ENCODE results near the gene ICAM1. TPM values are rescaled to one million over a fixed set of nuclear protein-coding genes. Genes with fewer than 3 reads are reported as not detected.

Gene ICAM1
- total and polyA plus RNA-seq, 10 of the 15 experiments (the other 5 are each of a cell fraction or from before 2014, with no cell fraction given), result 7.6 to 115 (median 60.2) TPM

- TF ChIP-seq ELK1 (IDR thresholded peaks at IDR 0.05; ENCODE audit: low read depth, low read length) (no peak), IRF3 (IDR thresholded peaks at IDR 0.05) (no peak), NFIC (IDR thresholded peaks at IDR 0.05; ENCODE audit: low read depth, low read length) (no peak), IRF4 (IDR thresholded peaks at IDR 0.05; ENCODE audit: low read depth, low read length) (no peak), NR2F1 (conservative IDR thresholded peaks at IDR 0.05) (no peak), HDAC2 (IDR thresholded peaks at IDR 0.05) (no peak)
Measured at GRCh38 chr19:10335352-10335985, 64.5 kb downstream of the ICAM1 start (continued).

Small RNA genes lying within 50 kb of the gene (microRNA-seq; reads per million reads assigned to microRNA genes)
- 1.1 reads per million for gene MIR4322

Small RNA genes lying within 50 kb of the gene (small RNA-seq; reads per million reads assigned to genes)
- not detected for gene AC011511.1
- not detected for gene AC011511.4
- 0.16 reads per million for gene MIR4322

Other genes with a start within 250 kb of the ICAM1 start
Only the 7 nearest of the 19 such genes appear.
- gene S1PR2, start 39.8 kb upstream of the ICAM1 start, total RNA-seq (2014; rRNA removed), result 13.0 and 13.3 TPM in 2 replicates
- gene S1PR2, start 39.8 kb upstream of the ICAM1 start, total RNA-seq (2014; rRNA removed; fragmentation: Illumina TruSeq; extraction: Trizol), result 9.3 and 9.8 TPM in 2 replicates
- 19.1 and 19.6 TPM in 2 replicates for gene S1PR2, start 39.8 kb upstream of the ICAM1 start, total RNA-seq (2021)
- gene S1PR2, start 39.8 kb upstream of the ICAM1 start, polyA plus RNA-seq (2011; rRNA removed), result 14.4 and 26.8 TPM in 2 replicates
- 6.3 and 7.1 TPM in 2 replicates for gene S1PR2, start 39.8 kb upstream of the ICAM1 start, polyA plus RNA-seq (2014; fragmentation: Illumina TruSeq; extraction: Trizol)
- gene S1PR2, start 39.8 kb upstream of the ICAM1 start, polyA plus RNA-seq (2014; fragmentation: Nextera tagmentation; extraction: Ambion mirVana), result 1 to 10 TPM; 4.9 to 9.6 TPM
- gene S1PR2, start 39.8 kb upstream of the ICAM1 start, polyA plus RNA-seq (2014; rRNA removed), result 9.9 and 10.9 TPM in 2 replicates
- gene S1PR2, start 39.8 kb upstream of the ICAM1 start, polyA plus RNA-seq (2016; fragmentation: Nextera tagmentation; extraction: Ambion mirVana), result 10 to 100 TPM; 18.6 to 20.6 TPM
- 196 and 221 TPM in 2 replicates for gene MRPL4, start 18.9 kb upstream of the ICAM1 start, total RNA-seq (2014; rRNA removed)
- 36.4 and 44.4 TPM in 2 replicates for gene MRPL4, start 18.9 kb upstream of the ICAM1 start, total RNA-seq (2014; rRNA removed; fragmentation: Illumina TruSeq; extraction: Trizol)
- gene MRPL4, start 18.9 kb upstream of the ICAM1 start, total RNA-seq (2021), result 162 and 169 TPM in 2 replicates
- gene MRPL4, start 18.9 kb upstream of the ICAM1 start, polyA plus RNA-seq (2011; rRNA removed), result 16.6 and 56.2 TPM in 2 replicates
- gene MRPL4, start 18.9 kb upstream of the ICAM1 start, polyA plus RNA-seq (2014; fragmentation: Illumina TruSeq; extraction: Trizol), result 9.5 and 44.4 TPM in 2 replicates
- 1 to 10 TPM in 1 of 2 experiments, under 1 TPM in 1; 0.79 to 5.8 TPM for gene MRPL4, start 18.9 kb upstream of the ICAM1 start, polyA plus RNA-seq (2014; fragmentation: Nextera tagmentation; extraction: Ambion mirVana)
- gene MRPL4, start 18.9 kb upstream of the ICAM1 start, polyA plus RNA-seq (2014; rRNA removed), result 174 and 217 TPM in 2 replicates
- gene MRPL4, start 18.9 kb upstream of the ICAM1 start, polyA plus RNA-seq (2016; fragmentation: Nextera tagmentation; extraction: Ambion mirVana), result 100 to 1,000 TPM; 183 to 186 TPM
- gene ICAM4, start 15.8 kb downstream of the ICAM1 start, total RNA-seq (2014; rRNA removed), result 2.4 and 3.0 TPM in 2 replicates
- 1.2 and 1.3 TPM in 2 replicates for gene ICAM4, start 15.8 kb downstream of the ICAM1 start, total RNA-seq (2014; rRNA removed; fragmentation: Illumina TruSeq; extraction: Trizol)
- gene ICAM4, start 15.8 kb downstream of the ICAM1 start, total RNA-seq (2021), result 2.1 and 2.6 TPM in 2 replicates
- 0.20 and 0.31 TPM in 2 replicates for gene ICAM4, start 15.8 kb downstream of the ICAM1 start, polyA plus RNA-seq (2011; rRNA removed)
- gene ICAM4, start 15.8 kb downstream of the ICAM1 start, polyA plus RNA-seq (2014; fragmentation: Illumina TruSeq; extraction: Trizol), result 0.29 and 0.63 TPM in 2 replicates
- gene ICAM4, start 15.8 kb downstream of the ICAM1 start, polyA plus RNA-seq (2014; fragmentation: Nextera tagmentation; extraction: Ambion mirVana), result under 1 TPM; 0.69 to 0.72 TPM
- 3.0 and 3.4 TPM in 2 replicates for gene ICAM4, start 15.8 kb downstream of the ICAM1 start, polyA plus RNA-seq (2014; rRNA removed)
- 1 to 10 TPM; 4.1 to 5.1 TPM for gene ICAM4, start 15.8 kb downstream of the ICAM1 start, polyA plus RNA-seq (2016; fragmentation: Nextera tagmentation; extraction: Ambion mirVana)
- gene ICAM5, start 18.8 kb downstream of the ICAM1 start, total RNA-seq (2014; rRNA removed), result 0.76 and 1.3 TPM in 2 replicates
- 0.36 and 0.55 TPM in 2 replicates for gene ICAM5, start 18.8 kb downstream of the ICAM1 start, total RNA-seq (2014; rRNA removed; fragmentation: Illumina TruSeq; extraction: Trizol)
- gene ICAM5, start 18.8 kb downstream of the ICAM1 start, total RNA-seq (2021), result 3.0 and 4.6 TPM in 2 replicates
- 1.4 and 3.5 TPM in 2 replicates for gene ICAM5, start 18.8 kb downstream of the ICAM1 start, polyA plus RNA-seq (2011; rRNA removed)
- 0.48 TPM in 1 of 2 replicates, not detected in the other for gene ICAM5, start 18.8 kb downstream of the ICAM1 start, polyA plus RNA-seq (2014; fragmentation: Illumina TruSeq; extraction: Trizol)
- not detected for gene ICAM5, start 18.8 kb downstream of the ICAM1 start, polyA plus RNA-seq (2014; fragmentation: Nextera tagmentation; extraction: Ambion mirVana)
- gene ICAM5, start 18.8 kb downstream of the ICAM1 start, polyA plus RNA-seq (2014; rRNA removed), result 3.2 and 4.6 TPM in 2 replicates
- under 1 TPM; 0.14 to 0.59 TPM for gene ICAM5, start 18.8 kb downstream of the ICAM1 start, polyA plus RNA-seq (2016; fragmentation: Nextera tagmentation; extraction: Ambion mirVana)
- gene ZGLP1, start 38.7 kb downstream of the ICAM1 start, total RNA-seq (2014; rRNA removed), result 1.3 and 1.7 TPM in 2 replicates
- gene ZGLP1, start 38.7 kb downstream of the ICAM1 start, total RNA-seq (2014; rRNA removed; fragmentation: Illumina TruSeq; extraction: Trizol), result 0.67 and 0.78 TPM in 2 replicates
- 2.5 and 4.1 TPM in 2 replicates for gene ZGLP1, start 38.7 kb downstream of the ICAM1 start, total RNA-seq (2021)
- 0.49 and 0.94 TPM in 2 replicates for gene ZGLP1, start 38.7 kb downstream of the ICAM1 start, polyA plus RNA-seq (2011; rRNA removed)
- gene ZGLP1, start 38.7 kb downstream of the ICAM1 start, polyA plus RNA-seq (2014; fragmentation: Illumina TruSeq; extraction: Trizol), result 0.19 and 0.98 TPM in 2 replicates
- under 1 TPM; 0.29 to 0.48 TPM for gene ZGLP1, start 38.7 kb downstream of the ICAM1 start, polyA plus RNA-seq (2014; fragmentation: Nextera tagmentation; extraction: Ambion mirVana)
- 4.6 and 5.6 TPM in 2 replicates for gene ZGLP1, start 38.7 kb downstream of the ICAM1 start, polyA plus RNA-seq (2014; rRNA removed)
- gene ZGLP1, start 38.7 kb downstream of the ICAM1 start, polyA plus RNA-seq (2016; fragmentation: Nextera tagmentation; extraction: Ambion mirVana), result 1 to 10 TPM; 1.8 to 2.0 TPM
- 19.5 and 29.0 TPM in 2 replicates for gene FDX2, start 44.9 kb downstream of the ICAM1 start, total RNA-seq (2014; rRNA removed)
- 15.0 and 16.2 TPM in 2 replicates for gene FDX2, start 44.9 kb downstream of the ICAM1 start, total RNA-seq (2014; rRNA removed; fragmentation: Illumina TruSeq; extraction: Trizol)
- gene FDX2, start 44.9 kb downstream of the ICAM1 start, total RNA-seq (2021), result 22.4 and 24.6 TPM in 2 replicates
- 5.0 and 12.4 TPM in 2 replicates for gene FDX2, start 44.9 kb downstream of the ICAM1 start, polyA plus RNA-seq (2011; rRNA removed)
- gene FDX2, start 44.9 kb downstream of the ICAM1 start, polyA plus RNA-seq (2014; fragmentation: Illumina TruSeq; extraction: Trizol), result 5.9 and 24.9 TPM in 2 replicates
- 1 to 10 TPM; 1.4 to 4.1 TPM for gene FDX2, start 44.9 kb downstream of the ICAM1 start, polyA plus RNA-seq (2014; fragmentation: Nextera tagmentation; extraction: Ambion mirVana)
- 31.7 TPM in 2 replicates for gene FDX2, start 44.9 kb downstream of the ICAM1 start, polyA plus RNA-seq (2014; rRNA removed)
- 10 to 100 TPM; 34.4 to 50.4 TPM for gene FDX2, start 44.9 kb downstream of the ICAM1 start, polyA plus RNA-seq (2016; fragmentation: Nextera tagmentation; extraction: Ambion mirVana)
- gene RAVER1, start 62.4 kb downstream of the ICAM1 start, total RNA-seq (2014; rRNA removed), result 16.1 and 24.5 TPM in 2 replicates
- 3.3 and 5.1 TPM in 2 replicates for gene RAVER1, start 62.4 kb downstream of the ICAM1 start, total RNA-seq (2014; rRNA removed; fragmentation: Illumina TruSeq; extraction: Trizol)
- gene RAVER1, start 62.4 kb downstream of the ICAM1 start, total RNA-seq (2021), result 83.5 and 87.0 TPM in 2 replicates
- gene RAVER1, start 62.4 kb downstream of the ICAM1 start, polyA plus RNA-seq (2011; rRNA removed), result 0.91 and 1.5 TPM in 2 replicates
- gene RAVER1, start 62.4 kb downstream of the ICAM1 start, polyA plus RNA-seq (2014; fragmentation: Illumina TruSeq; extraction: Trizol), result 1.0 and 4.8 TPM in 2 replicates
- under 1 TPM; 0.03 to 0.05 TPM for gene RAVER1, start 62.4 kb downstream of the ICAM1 start, polyA plus RNA-seq (2014; fragmentation: Nextera tagmentation; extraction: Ambion mirVana)
- 19.2 and 33.9 TPM in 2 replicates for gene RAVER1, start 62.4 kb downstream of the ICAM1 start, polyA plus RNA-seq (2014; rRNA removed)
- gene RAVER1, start 62.4 kb downstream of the ICAM1 start, polyA plus RNA-seq (2016; fragmentation: Nextera tagmentation; extraction: Ambion mirVana), result 10 to 100 TPM; 54.7 to 71.6 TPM

All from GM12878 (cell line).